GM11168 (cell line): ENCODE measurements around the gene FNIP1.
"Not testable (repeated sequence)": the region's sequence is repeated elsewhere in the genome, so short reads cannot be mapped to it uniquely, and the experiment has no call there.

Experiments
- in situ Hi-C: fragments of 300-500 bp; cut with MboI; formaldehyde crosslinking; loops from one replicate; pipeline ENCODE4 v1.12.0; 2022; ENCODE audit warnings: low sequenced_read_pairs; ENCODE audit not compliant: unreplicated experiment

The FNIP1 gene

DNA sequence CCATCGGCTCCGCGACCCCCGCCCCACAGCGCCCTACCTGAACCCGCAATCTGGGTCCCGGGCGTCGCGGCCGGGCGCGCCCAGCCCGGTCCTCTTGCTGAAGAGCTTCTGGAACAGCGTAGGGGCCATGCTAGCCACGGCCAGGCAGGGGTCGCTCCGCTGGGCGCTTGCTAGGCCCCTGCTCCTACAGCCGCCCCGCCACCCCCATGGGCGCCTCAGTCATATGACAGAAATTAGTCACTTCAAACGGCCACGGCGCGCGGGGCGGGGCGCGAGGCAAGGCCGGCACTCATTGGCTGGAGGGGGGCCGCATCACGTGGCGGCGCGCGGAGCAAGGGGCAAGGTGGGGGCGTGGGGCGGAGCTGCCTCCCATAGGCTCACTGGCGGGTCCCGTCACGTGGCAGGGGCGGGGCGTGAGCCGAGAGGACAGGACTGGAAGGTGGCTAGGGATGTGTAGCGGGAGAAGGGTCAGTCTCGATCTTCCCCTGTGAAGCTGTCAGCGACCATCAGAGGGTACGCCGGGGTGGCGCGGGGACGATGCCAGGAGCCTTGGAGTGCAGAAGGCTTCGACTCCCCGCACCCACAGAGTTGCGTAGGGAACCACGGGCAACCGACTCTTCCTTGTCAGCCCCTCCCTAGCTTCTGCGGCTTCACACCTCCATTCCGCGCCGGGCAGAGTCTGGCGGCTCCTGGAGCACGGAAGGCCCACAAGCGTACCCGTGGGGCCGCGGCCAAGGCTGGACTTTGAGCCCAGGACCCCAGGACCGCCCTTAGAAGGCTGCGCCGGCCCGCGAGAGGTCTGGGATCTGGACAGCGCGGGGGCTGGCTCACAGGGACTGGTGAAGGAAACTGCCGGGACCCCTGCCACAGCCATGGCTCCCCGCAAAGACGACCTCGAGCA is at the start of gene FNIP1:
TSS of gene FNIP1 (minus strand) at position 225 of the 901 bp plus-strand sequence. CDS start at position 129, 96 bp downstream.
- in situ Hi-C loops = no loop called here

DNA sequence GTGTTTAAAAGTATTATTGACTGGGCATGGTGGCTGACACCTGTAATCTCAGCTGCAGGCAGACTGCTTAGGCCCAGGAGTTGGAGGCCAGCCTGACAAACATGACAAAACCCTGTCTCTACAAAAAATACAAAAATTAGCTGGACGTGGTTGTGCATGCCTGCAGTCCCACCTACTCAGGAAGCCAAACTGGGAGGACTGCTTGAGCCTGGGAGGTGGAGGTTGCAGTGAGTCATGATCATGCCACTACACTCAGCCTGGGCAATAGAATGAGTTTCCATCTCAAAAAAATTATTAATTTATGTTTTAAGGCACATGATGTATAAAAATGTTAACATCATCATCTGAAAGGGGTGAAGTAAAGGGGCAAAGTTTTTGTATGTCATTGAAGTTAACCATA is 49.7 kb upstream of the FNIP1 start:
- in situ Hi-C loops = no loop called here

DNA sequence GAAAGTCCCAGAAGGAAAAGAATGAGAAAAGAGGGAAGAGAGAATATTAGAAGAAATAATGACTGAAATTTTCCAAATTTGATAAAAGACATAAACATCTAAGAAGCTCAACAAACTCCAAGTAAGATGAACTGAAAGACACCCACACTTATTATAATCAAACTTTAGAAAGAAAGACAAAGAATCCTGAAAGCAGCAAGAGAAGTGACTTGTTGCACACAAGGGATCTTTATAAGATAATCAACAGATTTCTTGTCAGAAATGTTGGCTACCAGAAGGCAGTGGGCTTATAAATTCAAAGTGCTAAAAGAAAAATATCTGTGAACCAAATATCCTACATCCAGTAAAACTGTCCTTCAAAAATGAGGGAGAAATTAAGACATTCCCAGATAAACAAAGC is 49.0 kb upstream of the FNIP1 start:
- in situ Hi-C loops = no loop called here

DNA sequence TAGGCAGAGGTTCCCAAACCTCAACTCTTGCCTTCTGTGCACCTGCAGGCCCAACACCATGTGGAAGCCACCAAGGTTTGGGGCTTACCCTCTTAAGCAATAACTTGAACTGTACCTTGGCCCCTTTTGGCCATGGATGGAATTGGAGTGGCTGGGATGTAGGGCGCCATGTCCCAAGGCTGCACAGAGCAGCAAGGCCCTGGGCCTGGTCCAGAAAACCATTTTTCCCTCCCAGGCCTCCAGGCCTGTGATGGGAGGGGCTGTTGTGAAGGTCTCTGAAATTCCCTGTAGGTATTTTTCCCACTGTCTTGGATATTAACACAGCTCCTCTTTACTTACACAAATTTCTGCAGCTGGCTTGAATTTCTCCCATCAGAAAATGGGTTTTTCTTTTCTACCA is 46.2 kb upstream of the FNIP1 start:
- in situ Hi-C loops = not testable (repeated sequence)

- in situ Hi-C loops = not testable (repeated sequence)
These were observed 35.9 kb upstream of the FNIP1 start for GRCh38 chr5:131832702-131833101.

DNA sequence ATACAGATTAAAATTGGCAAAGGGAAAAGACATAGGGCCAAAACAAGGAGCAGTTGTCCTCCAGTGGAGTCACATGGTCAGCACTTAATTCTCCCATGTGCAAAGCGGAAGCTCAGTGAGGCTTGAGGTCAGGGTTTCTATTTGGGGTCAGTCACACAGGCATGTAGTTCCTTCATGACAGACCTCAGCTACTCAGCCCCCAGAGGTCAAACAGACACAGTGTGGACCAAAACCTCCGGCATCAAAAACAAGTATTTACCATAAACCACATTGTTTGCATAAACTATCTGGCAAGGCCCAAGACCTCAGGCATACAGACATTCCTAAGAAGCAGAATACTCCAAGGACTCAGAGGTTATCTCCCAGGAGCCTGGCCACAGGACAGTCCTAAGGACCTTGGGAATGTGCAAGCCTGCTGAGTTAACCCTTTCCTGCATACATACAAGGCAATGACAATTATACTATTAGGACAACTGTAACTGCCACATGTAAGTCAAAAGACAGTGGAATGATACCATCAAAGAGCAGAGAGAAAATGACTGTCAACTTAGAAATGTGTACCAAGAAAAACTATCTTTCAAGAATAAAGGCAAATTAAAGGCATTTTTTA is 28.7 kb upstream of the FNIP1 start:
- in situ Hi-C loops = no loop called here

DNA sequence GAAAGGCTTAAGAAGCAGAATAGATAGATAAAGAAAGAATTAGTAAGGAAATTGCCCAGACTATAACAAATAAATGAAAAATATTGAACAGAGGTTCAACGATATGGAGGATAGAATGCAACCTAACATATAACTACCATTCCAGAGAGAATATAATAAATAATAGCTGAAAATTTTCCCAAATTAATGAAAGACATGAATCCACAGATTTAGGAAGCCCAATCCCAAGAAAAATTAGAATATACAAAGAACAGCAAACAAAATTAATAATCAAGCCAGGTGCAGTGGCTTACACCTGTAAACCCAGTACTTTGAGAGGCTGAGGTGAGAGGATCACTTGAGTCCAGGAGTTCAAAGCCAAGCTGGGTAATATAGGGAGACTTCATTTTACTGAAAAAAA is 27.8 kb upstream of the FNIP1 start:
- in situ Hi-C loops = no loop called here

GRCh38 chr5:131821221-131821620 is 24.4 kb upstream of the FNIP1 start:
- in situ Hi-C loops = no loop called here

DNA sequence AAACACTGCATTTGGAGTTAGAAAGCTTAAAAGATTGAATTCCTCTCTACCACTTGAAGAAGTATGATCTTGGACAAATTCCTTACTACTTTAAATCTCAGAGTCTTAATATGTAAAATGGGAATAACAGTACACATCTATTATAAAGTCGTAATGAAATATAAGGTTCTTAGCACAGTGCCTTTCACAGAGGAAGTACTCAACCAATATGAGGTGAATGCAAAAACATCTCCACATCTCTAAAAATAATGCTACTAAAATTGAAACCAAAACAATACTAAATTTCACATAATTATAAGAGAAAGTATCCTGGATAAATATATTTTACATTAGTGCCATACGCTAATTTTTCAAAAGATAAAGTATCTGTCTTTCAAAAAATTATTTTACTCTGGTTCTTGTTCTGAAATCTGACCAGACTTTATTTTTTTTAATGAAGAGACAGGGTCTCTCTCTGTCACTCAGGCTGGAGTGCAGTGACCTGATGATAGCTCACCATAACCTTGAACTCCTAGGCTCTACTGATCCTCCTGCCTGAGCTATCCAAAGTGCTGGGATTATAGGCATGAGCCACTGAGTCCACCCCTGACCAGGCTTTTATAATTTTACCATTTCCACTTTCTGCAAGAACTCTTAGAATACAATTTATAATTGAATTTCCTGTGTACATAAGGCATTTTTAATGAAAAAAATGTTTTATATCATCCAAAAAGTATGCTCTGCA is 21.3 kb upstream of the FNIP1 start:
- in situ Hi-C loops = no loop called here

DNA sequence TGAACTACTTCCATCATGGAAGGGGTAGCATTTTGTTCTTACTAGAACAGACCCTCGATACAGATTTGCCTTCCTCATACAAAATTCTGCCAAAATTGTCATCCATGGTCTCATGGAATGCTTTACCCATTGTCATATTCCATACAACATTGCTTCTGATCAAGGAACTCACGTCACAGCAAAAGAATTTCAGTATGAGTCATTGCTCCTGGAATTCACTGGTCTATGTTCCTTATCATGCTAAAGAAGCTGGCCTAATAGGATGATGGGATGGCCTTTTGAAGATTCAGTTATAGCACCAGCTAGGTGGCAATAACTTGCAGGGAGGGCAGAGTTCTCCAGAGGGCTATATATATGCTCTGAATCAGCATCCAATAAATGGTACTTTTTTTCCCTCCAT is 18.2 kb upstream of the FNIP1 start:
- in situ Hi-C loops = no loop called here

- in situ Hi-C loops = no loop called here
These were observed 15.7 kb upstream of the FNIP1 start for GRCh38 chr5:131812371-131813160.

DNA sequence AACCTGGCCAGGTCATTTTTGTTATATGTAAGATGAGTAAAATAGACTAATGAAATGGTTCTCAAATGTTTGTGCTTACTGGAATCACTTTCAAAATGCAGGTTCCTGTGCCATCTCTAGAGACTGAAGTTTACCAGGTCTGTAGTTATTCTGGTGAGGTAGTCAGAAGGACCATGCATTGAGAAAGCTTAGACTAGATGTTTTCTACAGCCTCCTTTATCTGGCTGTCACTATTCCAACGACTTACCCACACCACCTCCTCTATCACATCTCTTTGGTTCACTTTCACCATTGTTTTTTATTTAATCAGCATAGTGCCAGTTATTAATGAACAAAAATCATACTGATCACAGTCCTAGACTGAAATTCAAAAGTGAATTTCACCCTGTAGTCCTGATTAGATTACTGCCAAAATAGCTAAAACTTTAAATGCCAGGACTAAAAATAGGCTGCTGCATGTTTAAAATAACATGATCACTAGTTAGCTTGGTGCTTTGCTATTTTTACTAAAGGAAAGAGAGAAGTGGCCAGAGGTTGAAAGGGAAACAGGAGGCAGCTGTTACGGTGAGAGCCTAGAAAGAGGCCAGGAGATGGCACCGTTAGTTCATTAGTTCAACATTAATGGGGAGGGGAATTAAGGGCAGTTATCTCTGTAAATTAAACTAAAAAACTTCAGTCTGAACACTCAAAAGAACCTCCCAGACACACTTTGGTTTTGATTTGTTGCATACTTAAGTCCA is 13.9 kb upstream of the FNIP1 start:
- in situ Hi-C loops = no loop called here

- in situ Hi-C loops = no loop called here
These were observed 681 bp downstream of the FNIP1 start for GRCh38 chr5:131795879-131796792.

GRCh38 chr5:131795228-131795627 is 1.6 kb downstream of the FNIP1 start:
- in situ Hi-C loops = no loop called here

DNA sequence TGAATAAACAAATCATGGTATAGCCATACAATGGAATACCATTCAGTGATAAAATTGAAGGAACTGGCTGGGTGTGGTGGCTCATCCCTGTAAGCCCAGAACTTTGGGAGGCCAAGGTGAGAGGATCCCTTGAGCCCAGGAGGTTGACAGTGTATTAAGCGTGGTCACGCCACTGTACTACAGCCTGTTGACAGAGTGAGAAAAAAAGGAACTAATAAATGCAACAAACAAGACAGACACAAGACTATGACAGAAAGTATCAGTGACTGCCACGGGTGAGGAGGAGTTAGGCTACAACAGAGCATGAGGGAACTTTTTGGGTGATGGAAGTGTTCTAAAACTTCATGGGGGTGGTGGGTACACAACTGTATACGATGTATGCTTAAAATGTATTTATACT is 2.2 kb downstream of the FNIP1 start:
- in situ Hi-C loops = no loop called here

DNA sequence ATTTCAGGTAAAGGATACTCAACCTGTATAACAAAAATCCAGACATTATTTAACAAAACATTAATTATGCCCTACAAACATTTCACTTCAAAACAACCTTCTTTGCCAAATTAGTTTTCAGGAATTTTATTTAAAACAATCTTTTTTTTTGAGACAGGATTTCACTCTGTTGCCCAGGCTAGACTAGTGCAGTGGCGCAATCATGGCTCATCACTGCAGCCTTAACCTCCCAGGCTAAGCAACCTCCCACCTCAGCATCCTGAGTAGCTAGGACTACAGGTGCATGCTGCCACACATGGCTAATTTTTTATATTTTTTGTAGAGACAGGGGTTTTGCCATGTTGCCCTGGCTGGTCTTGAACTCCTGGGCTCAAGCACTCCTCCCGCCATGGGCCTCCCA is 3.9 kb downstream of the FNIP1 start:
- in situ Hi-C loops = no loop called here

DNA sequence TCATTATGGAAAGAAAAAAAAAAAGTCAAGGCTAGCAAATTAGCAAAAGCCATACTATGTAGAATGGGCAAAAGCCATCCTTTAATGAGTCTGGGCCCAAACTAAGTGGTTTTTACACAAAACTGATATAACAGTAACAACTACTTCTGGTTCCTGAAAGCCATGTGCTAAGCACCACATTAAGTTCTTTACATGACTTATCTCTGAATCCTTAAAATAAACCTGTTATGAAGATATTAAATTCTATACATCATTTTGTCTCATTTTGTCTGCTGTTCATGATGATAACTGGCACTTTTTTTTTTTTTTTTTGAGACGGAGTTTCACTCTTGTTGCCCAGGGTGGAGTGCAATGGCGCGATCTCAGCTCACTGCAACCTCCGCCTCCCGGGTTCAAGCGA is 5.0 kb downstream of the FNIP1 start:
- in situ Hi-C loops = no loop called here

DNA sequence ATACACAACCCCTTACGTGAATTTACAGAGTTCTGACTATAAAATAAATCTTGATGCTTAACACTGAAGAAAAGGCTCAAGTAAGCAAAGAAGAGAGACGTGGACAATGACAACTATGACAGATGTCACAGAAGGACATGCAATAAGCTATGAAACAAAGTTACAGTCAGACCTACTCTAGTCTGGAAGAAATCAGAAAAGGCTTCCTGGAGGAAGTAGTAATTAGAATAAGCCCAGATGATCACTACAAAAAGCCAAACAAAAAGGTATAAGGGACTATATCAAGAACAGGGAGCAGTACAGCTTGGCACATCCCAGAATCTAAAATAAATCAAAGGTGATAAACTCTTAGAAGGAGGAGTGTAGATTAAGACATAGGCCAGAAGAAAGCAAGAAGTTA is 6.3 kb downstream of the FNIP1 start:
- in situ Hi-C loops = no loop called here

DNA sequence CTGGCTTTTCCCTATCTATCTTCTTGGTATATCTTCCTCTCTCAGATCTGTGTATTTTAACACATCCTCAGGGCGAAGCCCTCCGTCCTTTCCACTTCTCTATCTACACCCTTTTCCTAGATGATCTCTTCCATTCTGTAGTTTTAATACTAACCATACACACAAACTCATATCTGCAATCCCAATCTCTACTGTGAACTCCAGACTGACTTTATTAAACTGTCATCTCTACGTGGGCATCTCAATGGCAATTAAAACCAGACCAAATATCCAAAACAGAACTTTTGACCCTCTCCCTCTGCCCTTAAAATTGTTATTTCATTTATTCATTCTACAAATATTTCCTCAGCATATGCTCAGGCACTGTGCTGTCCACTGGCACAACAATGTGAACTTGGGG is 7.1 kb downstream of the FNIP1 start:
- in situ Hi-C loops = no loop called here
